Neural crest cell (in vitro differentiated cells): Measurements from ENCODE around the gene CNTN5. TPM values are rescaled to one million over a fixed set of nuclear protein-coding genes. Genes with fewer than 3 reads are reported as not detected.

Experiments used
- DNase-seq: peaks from one replicate; pipeline ENCODE4 v3.0.0; 2021; ENCODE audit warnings: low read depth, mixed read lengths, low spot score
- H3K27ac Mint-ChIP-seq: one replicate; pipeline ENCODE4 v1.8.0; 2021; ENCODE audit warnings: mild to moderate bottlenecking, mixed read lengths; ENCODE audit not compliant: unreplicated experiment
- H3K27me3 Mint-ChIP-seq: 2 replicates; pipeline ENCODE4 v1.8.0; 2021; ENCODE audit warnings: low read depth, mild to moderate bottlenecking, mixed read lengths
- H3K36me3 Mint-ChIP-seq: 2 replicates; pipeline ENCODE4 v1.8.0; 2021; ENCODE audit warnings: low read depth, mild to moderate bottlenecking, mixed read lengths
- H3K4me1 Mint-ChIP-seq: 2 replicates; pipeline ENCODE4 v1.8.0; 2021; ENCODE audit warnings: mixed read lengths
- H3K4me3 Mint-ChIP-seq: one replicate; pipeline ENCODE4 v1.8.0; 2021; ENCODE audit warnings: mild to moderate bottlenecking, mixed read lengths
- H3K9me3 Mint-ChIP-seq: 2 replicates; pipeline ENCODE4 v1.8.0; 2021; ENCODE audit warnings: mixed read lengths
- CTCF ChIP-seq: fragments of 200-600 bp; sonication (generic); conservative IDR thresholded peaks from 2 replicates; pipeline ENCODE4 v1.5.0; 2021; ENCODE audit warnings: antibody characterized with exemption, mild to moderate bottlenecking
- total RNA-seq: library from RNA; stranded (reverse); gene quantifications from 2 replicates; pipeline ENCODE4 v1.2.1, GENCODE V29; 2021

The CNTN5 gene
- total RNA-seq, 1 donor from 2014 or later = not detected

GRCh38 chr11:99589771-99590170 lies 569.0 kb downstream of the CNTN5 start:
- H3K9me3 Mint-ChIP-seq = no peaks in the 10 kb centered on the region
- no peaks in the 10 kb centered on the region for H3K4me1 Mint-ChIP-seq
- H3K36me3 Mint-ChIP-seq = no peaks in the 10 kb centered on the region
- H3K27ac Mint-ChIP-seq = no peak overlapping the region
- no peak for DNase-seq
- no peak for TF ChIP-seq CTCF
- no peak overlapping the region for H3K4me3 Mint-ChIP-seq
- H3K27me3 Mint-ChIP-seq = no peaks in the 10 kb centered on the region

GRCh38 chr11:99592266-99592665 lies 571.5 kb downstream of the CNTN5 start:
- Mint-ChIP-seq H3K4me1 (no peaks in the 10 kb centered on the region), H3K4me3 (no peak overlapping the region)

DNA sequence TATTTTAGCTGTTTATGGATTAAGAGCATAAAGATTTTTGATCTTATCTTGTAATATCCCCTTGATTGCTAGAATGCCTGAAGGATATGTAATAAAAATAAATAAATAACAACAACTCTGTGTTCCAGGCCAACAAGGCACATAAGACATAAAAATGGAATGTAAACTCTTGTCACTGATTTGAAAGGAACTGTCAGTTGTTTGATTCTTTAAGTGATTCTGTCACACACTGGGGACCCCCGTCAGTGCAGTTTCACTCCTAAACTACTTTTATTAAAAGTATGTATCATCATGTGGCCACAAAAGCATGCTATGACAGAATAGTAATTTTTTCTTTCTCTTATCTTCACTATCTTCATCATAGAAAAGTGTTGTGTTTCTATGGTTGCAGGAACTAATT lies 572.4 kb downstream of the CNTN5 start:
- Mint-ChIP-seq H3K36me3 (no peaks in the 10 kb centered on the region), H3K9me3 (no peaks in the 10 kb centered on the region), H3K4me1 (no peaks in the 10 kb centered on the region), H3K4me3 (no peak overlapping the region), H3K27ac (no peak overlapping the region), H3K27me3 (no peaks in the 10 kb centered on the region)
- no peak for TF ChIP-seq CTCF
- DNase-seq = no peak

More at GRCh38 chr11:99592266-99592665, 571.5 kb downstream of the CNTN5 start:
- Mint-ChIP-seq H3K36me3 (no peaks in the 10 kb centered on the region), H3K27me3 (no peaks in the 10 kb centered on the region), H3K27ac (no peak overlapping the region), H3K9me3 (no peaks in the 10 kb centered on the region)
- DNase-seq = no peak
- TF ChIP-seq CTCF = no peak

DNA sequence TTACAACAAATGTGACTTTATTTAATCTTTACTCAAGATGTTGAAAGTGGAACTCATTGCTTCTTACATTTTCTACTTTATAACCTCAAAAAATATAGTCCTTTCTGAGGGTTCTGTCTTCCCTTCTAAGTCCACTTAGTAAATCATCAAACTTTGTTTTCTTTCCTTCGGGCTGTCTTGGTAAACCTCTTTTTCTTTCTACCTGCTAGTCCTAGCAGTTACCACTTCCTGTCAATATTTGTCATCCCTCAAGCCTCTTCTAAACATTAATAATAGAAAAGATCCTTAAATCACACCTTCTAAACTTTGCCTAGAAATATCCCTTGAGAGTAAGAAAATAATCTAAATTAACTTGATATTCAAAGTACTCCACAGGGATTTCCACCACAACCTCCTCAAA lies 580.4 kb downstream of the CNTN5 start:
- no peak for TF ChIP-seq CTCF
- H3K27me3 Mint-ChIP-seq = no peaks in the 10 kb centered on the region
- no peak overlapping the region for H3K4me3 Mint-ChIP-seq
- no peaks in the 10 kb centered on the region for H3K36me3 Mint-ChIP-seq
- H3K27ac Mint-ChIP-seq = no peak overlapping the region
- H3K9me3 Mint-ChIP-seq = no peaks in the 10 kb centered on the region
- H3K4me1 Mint-ChIP-seq = no peaks in the 10 kb centered on the region
- DNase-seq = no peak

DNA sequence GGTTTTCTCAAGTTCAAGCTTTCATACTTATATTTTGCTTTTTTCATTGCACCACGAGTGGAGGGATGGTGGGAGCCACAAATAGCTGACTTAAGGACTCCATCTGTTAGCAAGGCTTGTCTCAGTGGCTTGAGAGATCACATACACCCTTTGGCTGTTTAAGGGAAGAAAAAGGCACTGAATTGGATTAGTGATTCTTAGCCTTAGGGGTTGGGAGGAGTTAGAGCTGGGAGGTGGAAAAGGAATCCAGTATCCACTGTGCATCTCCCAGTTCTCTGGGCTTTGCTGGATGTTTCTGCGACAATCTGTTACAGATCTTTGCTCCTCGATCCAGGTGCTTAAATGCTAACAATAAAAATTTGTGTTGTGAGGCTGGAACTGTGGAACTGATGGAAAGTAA lies 593.6 kb downstream of the CNTN5 start:
- H3K9me3 Mint-ChIP-seq = no peaks in the 10 kb centered on the region
- H3K27me3 Mint-ChIP-seq = no peaks in the 10 kb centered on the region

More for the DNA sequence above, 593.6 kb downstream of the CNTN5 start:
- Mint-ChIP-seq H3K36me3 (no peaks in the 10 kb centered on the region), H3K4me3 (no peak overlapping the region), H3K4me1 (no peaks in the 10 kb centered on the region), H3K27ac (no peak overlapping the region)
- no peak for DNase-seq
- TF ChIP-seq CTCF = no peak
